Measurements from ENCODE around the gene NFATC2.

Gene NFATC2

GRCh38 chr20:51542571-51543421, at the start of gene NFATC2:
NFATC2 (minus strand) TSS chr20:51542719; CDS start chr20:51542499, 220 bp downstream.
- DNase-seq (ENCODE audit: low read depth), result no peak

- no peak for DNase-seq (ENCODE audit: low read depth)
Measured at GRCh38 chr20:51591871-51592270, 49.4 kb upstream of the NFATC2 start.

GRCh38 chr20:51588762-51589161, 46.2 kb upstream of the NFATC2 start:
- DNase-seq (ENCODE audit: low read depth), result no peak

GRCh38 chr20:51587145-51587544, 44.6 kb upstream of the NFATC2 start:
- no peak for DNase-seq (ENCODE audit: low read depth)

GRCh38 chr20:51586005-51586440, 43.5 kb upstream of the NFATC2 start:
- DNase-seq (ENCODE audit: low read depth), result no peak

GRCh38 chr20:51585148-51585547, 42.6 kb upstream of the NFATC2 start:
- no peak for DNase-seq (ENCODE audit: low read depth)

- DNase-seq (ENCODE audit: low read depth), result no peak
Measured at GRCh38 chr20:51584737-51585136, 42.2 kb upstream of the NFATC2 start.

GRCh38 chr20:51584116-51584515, 41.6 kb upstream of the NFATC2 start:
- DNase-seq (ENCODE audit: low read depth), result no peak

- no peak for DNase-seq (ENCODE audit: low read depth)
Measured at GRCh38 chr20:51583499-51583898, 41.0 kb upstream of the NFATC2 start.

GRCh38 chr20:51583073-51583472, 40.6 kb upstream of the NFATC2 start:
- DNase-seq (ENCODE audit: low read depth), result no peak

GRCh38 chr20:51581571-51581970, 39.1 kb upstream of the NFATC2 start:
- DNase-seq (ENCODE audit: low read depth), result no peak

GRCh38 chr20:51579137-51579536, 36.6 kb upstream of the NFATC2 start:
- no peak for DNase-seq (ENCODE audit: low read depth)

GRCh38 chr20:51578145-51578459, 35.6 kb upstream of the NFATC2 start:
- DNase-seq (ENCODE audit: low read depth), result no peak

- no peak for DNase-seq (ENCODE audit: low read depth)
Measured at GRCh38 chr20:51577432-51578144, 35.1 kb upstream of the NFATC2 start.

GRCh38 chr20:51575486-51575885, 33.0 kb upstream of the NFATC2 start:
- no peak for DNase-seq (ENCODE audit: low read depth)

- no peak for DNase-seq (ENCODE audit: low read depth)
Measured at GRCh38 chr20:51574248-51575033, 31.9 kb upstream of the NFATC2 start.

GRCh38 chr20:51573576-51574243, 31.2 kb upstream of the NFATC2 start:
- no peak for DNase-seq (ENCODE audit: low read depth)

GRCh38 chr20:51571460-51571794, 28.9 kb upstream of the NFATC2 start:
- no peak for DNase-seq (ENCODE audit: low read depth)

- DNase-seq (ENCODE audit: low read depth), result no peak
Measured at GRCh38 chr20:51570739-51571459, 28.4 kb upstream of the NFATC2 start.

- no peak for DNase-seq (ENCODE audit: low read depth)
Measured at GRCh38 chr20:51569815-51570738, 27.6 kb upstream of the NFATC2 start.
